T-helper 1 cell (primary cell): ENCODE measurements around the gene CLCN2.
A peak's percentile ranks its signal among the peaks of the same experiment; 100 is the strongest.

Source experiments
- DNase-seq, 5 donors: peaks; one replicate each; pipeline ENCODE4 v3.0.0-alpha.2; 2012 to 2020

CLCN2 gene

GRCh38 chr3:184380627-184381260 is 19.3 kb upstream of the CLCN2 start:
- no peak for DNase-seq

- DNase-seq: no peak
Measured at GRCh38 chr3:184380185-184380626, 18.8 kb upstream of the CLCN2 start.

DNA sequence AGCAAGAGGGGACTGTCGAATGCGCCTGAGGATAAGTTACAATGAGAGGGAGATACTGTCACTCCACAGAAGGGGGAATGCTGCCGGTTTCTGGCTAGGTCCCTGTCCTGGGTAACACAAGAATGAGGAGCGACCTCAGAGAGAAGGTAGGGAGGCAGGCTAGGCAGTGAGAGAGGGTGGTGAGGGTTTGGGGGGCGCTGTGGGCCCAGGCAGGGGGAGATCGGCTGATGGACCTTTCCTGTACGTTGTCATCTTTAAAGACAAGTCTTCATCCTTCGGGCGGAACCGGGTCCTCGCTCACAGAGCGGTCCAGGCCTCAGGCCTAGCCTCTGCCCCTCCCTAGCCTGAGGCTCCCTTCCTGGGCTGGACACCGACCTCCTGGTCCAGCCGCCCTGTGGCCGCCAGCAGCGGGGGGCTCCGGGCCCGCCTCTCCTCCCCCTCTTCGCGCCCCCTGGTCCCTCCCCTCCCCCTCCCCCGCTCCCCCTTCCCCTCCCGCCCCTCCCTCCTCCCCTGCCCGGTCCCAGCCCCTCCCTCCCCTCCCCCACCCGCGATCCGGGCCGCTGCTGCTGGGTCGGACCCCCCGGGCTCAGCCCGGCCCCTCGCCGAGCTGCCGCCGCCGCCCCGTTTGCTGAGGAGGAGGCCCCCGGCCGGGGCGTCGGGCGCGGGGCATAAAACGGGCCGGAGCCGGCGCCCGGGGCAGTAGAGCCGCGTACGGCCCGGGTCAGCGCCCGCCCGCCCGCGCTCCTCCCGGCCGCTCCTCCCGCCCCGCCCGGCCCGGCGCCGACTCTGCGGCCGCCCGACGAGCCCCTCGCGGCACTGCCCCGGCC is 18.2 kb upstream of the CLCN2 start, which contains the start of gene CHRD:
Gene CHRD (plus strand): TSS at position 697 of the 827 bp plus-strand sequence. CDS start 265 bp downstream, outside the sequence.
- DNase-seq: no peak

DNA sequence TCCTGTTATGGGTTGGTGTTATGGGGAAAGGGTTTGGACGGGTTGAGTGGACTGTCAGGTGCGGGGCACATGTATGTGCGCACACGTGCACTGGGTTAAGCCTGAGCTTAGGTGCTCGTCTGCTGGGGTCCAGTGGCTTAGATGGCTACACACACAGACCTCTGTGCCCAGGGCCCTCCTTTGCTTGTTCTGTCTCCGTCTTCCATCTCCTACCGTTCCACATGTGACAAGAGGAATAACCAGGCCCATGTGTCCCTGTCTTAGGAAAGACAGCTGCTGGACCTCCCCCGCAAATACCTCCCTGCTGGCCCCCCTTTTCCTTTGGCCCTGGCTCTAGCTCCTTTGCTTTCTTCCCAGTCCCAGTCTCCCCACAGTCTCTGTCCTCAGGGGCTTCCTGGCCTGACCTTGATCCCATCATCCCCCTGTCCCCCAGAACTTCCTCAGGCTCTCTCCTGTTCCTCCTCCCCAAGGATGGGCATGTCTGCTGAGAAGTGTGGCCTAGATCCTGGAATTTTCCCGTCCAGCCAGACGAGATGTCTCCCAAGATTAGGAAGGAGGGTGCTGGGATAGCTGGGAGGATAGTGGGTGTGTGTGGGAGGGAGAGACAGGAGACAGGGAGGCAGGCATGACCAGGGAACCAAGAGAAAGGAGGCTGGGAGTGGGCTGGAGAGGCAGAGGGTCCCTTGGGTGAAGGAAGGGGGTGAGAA is 17.4 kb upstream of the CLCN2 start:
- DNase-seq: no peak

- DNase-seq: no peak
Measured at GRCh38 chr3:184377882-184378445, 16.6 kb upstream of the CLCN2 start, which contains the start of gene THPO. TSS of gene THPO (minus strand) at chr3:184378207. CDS start at chr3:184376259, 1,948 bp downstream.

- DNase-seq: no peak
Measured at GRCh38 chr3:184377374-184377773, 16.0 kb upstream of the CLCN2 start.

- DNase-seq: no peak
Measured at GRCh38 chr3:184375747-184376461, 14.5 kb upstream of the CLCN2 start.

DNA sequence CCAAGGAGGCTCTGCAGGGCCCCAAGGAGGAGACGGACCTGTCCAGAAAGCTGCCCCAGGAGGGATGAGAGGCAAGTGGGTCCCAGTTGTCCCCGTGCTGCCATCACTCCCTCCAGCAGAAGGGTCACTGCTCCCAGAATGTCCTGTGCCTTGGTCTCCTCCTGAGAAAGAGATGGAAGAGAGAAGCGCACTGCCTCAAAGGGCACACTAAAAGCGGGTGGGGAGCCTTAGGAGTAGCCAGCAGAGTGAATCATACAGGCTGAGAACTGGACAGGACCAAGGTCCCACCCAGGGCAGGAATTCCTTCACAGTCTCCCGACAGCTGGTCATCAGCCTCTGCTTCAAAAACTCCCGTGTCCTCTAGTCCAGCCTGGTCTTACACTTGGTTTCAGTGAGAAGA is 12.0 kb upstream of the CLCN2 start:
- no peak for DNase-seq

DNA sequence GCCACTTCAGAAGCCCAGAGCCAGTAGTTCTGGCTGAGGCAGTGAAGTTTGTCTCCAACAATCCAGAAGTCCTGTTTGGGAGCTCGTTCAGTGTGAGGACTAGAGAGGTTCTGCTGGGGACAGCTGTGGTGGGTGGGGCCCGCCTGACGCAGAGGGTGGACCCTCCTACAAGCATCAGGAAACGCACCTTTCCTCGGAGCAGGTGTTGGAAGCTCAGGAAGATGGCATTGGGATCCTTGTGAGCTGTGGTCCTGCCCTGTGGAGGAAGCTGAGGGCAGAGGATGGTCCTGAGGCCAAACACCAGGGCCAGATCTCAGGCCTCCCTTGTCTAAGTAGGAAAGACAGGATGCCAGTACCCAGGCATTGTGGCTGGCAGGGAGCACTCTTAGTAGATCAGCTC is 11.5 kb upstream of the CLCN2 start:
- no peak for DNase-seq

DNA sequence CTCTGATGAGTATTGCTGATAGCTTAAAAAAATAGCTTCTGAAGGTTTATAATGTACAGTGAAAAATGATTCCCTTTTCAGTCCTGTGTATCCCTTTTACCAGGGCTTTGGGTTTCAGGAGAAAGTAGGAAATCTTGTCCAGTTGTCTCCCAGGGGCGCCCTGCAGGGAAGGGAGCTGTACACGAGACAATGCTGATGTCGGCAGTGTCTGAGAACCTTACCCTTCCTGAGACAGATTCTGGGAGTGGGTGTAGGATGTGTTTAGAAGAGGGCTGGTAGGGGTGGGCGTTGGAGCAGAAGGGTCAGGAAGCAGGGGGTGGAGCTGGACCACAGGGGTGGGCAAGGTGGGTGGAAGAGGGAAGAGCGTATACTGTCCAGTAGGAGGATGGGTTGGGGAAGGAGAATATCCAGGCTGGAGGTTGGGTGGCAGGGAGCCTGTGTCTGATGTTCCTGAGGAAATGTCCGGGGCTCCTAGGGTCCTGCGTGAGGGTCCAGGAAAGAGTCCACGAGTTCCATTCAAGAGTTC is 11.0 kb upstream of the CLCN2 start:
- no peak for DNase-seq

DNA sequence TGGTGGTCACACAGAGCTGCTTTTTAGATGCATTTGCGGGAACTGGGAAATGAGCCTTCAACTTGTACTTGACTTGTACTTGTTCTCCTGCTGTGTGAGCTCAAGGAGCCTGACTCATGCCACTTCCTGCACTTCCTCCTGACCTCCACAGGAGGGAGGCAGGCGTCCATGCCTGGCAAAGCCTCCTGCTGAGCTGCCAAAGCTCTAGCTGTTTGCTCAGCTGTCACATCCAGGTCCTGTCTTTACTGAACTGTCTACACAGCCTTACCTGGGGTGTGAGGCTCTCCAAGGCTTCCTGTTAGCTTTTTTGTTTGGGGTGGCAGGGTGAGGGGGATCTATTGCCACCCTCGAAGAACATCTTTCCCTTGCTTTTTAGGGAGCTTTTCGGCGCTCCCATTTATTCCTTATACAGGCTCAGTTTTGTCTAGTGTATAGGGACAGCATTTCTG is 10.2 kb upstream of the CLCN2 start:
- DNase-seq: peak in 3 of 5 donors; percentile 46 to 73 (median 50)

- DNase-seq: no peak
Measured at GRCh38 chr3:184368586-184369183, 7.3 kb upstream of the CLCN2 start.

DNA sequence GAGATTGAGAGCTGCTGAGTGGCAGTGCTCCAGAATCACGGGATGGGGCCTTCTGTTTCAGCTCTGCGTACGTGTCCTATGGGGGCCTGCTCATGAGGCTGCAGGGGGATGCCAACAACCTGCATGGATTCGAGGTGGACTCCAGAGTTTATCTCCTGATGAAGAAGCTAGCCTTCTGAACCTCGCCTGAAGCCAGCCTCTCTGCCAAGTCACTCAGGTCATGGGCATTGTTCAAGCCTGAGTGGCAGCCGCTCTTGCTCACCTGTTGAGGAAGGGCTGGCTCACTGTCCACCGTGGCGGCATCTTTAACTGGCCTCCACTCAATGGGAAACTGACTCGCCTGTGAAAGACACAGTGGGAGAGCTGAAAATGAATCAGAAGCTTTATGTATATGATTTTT is 6.7 kb upstream of the CLCN2 start:
- DNase-seq: no peak

DNA sequence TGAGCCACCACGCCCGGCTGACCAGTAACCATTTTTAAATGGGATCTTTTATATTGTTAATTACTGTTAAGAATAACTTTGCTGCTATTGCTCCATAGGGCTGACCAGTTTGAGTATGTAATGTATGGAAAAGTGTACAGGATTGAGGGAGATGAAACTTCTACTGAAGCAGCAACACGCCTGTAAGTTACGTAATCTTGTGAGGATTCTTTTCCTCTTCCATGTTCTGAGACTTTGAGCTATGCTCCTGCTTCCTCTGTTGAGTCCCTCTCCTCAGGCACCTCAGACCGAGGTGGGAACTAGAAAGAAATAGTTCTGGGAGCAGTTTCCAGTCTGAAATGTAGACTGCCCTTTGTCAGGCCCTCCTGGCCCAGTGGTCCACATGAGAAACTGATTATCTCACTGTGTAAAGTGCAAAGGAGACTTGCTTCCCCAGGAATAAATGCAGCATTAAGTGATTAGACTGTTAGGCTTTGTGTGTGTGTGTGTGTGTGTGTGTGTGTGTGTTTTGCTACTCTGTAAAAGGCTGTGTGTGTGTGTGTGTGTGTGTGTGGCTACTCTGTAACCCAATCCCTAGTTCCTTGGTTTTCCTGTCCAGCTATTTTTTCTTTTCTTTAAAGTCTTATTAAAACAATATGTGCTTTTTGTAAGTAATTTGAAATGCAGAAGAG is 5.3 kb upstream of the CLCN2 start:
- DNase-seq: no peak

- peak; percentile 86 to 98 (median 90) for DNase-seq
Measured at GRCh38 chr3:184362668-184363546, 1.5 kb upstream of the CLCN2 start.

DNA sequence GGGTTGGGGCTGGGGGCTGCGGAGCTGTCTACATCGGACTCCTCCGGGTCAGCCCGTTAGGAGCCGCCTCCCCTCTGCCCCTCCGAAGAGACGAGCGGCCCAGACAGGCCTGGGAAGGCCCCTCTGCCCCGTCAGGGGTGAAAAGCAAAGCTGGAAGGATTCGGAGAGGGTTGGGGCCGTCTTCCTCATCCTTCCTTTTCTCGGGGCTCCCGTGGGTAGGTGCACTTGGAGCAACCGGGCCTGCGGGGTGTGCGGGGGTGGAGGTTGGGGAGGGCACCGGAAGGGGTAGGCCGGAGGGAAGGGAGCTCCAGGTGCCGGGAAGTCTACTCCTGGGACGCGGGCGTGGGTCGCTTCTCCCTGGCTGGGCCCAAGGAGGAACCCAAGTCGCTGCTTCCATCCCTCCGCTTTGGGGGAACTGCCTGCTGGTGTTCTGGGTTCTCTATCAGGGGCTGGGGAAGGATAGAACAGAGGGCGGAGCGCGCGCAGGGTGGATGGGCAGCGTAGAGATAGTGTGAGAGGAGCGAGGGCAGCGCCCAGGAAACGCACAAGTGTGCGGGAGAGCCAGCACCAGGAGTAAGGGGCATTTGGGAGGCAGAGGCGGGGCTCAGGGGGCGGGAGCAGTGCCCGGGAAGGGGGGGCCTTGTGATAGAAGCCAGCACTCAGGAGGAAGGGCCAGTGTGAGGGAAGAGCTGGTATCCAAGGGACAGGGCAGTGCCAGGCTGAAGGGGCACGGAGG is 695 bp upstream of the CLCN2 start:
- DNase-seq: peak in 2 of 5 donors; percentile 28 to 46

- no peak for DNase-seq
Measured at GRCh38 chr3:184360929-184361531, 375 bp downstream of the CLCN2 start.

- DNase-seq: no peak
Measured at GRCh38 chr3:184360070-184360928, 1.1 kb downstream of the CLCN2 start.
